Measurements from ENCODE around the gene NECAP2.

DNA sequence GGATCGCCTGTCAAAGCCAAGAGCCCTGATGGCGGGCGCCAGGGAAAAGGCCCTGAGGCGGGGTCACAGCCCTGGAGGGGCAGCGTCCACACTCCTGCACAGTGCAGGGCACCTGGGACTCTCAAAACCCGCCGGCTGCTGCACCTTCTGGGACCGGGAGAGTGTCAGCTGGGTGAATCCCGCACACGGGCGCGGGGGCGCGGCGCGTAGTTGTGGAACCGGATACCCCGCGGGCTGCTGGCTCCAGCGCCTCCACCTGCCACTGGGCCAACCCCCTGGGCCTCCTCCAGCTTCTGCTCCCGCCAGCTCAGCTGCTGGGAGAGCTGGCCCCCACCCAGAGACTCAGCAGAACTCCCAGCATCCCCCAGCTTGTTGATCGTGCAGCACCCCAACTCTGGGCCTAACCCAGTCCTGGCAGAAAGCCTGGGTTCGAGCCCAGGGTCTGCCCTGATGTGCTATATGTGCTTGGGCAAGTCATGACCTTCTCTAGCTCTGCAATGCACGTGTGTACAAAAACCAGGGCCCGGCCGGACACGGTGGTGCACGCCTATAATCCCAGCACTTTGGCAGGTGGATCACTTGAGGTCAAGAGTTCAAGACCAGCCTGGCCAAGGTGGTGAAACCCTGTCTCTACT is 33.8 kb downstream of the NECAP2 start:
- TF ChIP-seq, protein P1, sequence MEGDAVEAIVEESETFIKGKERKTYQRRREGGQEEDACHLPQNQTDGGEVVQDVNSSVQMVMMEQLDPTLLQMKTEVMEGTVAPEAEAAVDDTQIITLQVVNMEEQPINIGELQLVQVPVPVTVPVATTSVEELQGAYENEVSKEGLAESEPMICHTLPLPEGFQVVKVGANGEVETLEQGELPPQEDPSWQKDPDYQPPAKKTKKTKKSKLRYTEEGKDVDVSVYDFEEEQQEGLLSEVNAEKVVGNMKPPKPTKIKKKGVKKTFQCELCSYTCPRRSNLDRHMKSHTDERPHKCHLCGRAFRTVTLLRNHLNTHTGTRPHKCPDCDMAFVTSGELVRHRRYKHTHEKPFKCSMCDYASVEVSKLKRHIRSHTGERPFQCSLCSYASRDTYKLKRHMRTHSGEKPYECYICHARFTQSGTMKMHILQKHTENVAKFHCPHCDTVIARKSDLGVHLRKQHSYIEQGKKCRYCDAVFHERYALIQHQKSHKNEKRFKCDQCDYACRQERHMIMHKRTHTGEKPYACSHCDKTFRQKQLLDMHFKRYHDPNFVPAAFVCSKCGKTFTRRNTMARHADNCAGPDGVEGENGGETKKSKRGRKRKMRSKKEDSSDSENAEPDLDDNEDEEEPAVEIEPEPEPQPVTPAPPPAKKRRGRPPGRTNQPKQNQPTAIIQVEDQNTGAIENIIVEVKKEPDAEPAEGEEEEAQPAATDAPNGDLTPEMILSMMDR (conservative IDR thresholded peaks at IDR 0.05; ENCODE audit: low read depth, low read length): no peak
- TF ChIP-seq, protein P2, sequence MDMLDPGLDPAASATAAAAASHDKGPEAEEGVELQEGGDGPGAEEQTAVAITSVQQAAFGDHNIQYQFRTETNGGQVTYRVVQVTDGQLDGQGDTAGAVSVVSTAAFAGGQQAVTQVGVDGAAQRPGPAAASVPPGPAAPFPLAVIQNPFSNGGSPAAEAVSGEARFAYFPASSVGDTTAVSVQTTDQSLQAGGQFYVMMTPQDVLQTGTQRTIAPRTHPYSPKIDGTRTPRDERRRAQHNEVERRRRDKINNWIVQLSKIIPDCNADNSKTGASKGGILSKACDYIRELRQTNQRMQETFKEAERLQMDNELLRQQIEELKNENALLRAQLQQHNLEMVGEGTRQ (IDR thresholded peaks at IDR 0.05; ENCODE audit: low read depth, low read length): no peak
- TF ChIP-seq FOS (IDR thresholded peaks at IDR 0.05; ENCODE audit: low read depth, low read length): no peak
- TF ChIP-seq RFX5 (IDR thresholded peaks at IDR 0.05; ENCODE audit: low read depth, low read length): no peak
- TF ChIP-seq POLR2A (IDR thresholded peaks at IDR 0.05; ENCODE audit: low read depth, low read length): no peak
- TF ChIP-seq SMC3 (IDR thresholded peaks at IDR 0.05; ENCODE audit: low read depth, low read length): no peak
- TF ChIP-seq CEBPB (IDR thresholded peaks at IDR 0.05; ENCODE audit: low read depth, low read length): no peak
